Fibroblast of lung (primary cell): ENCODE data around the gene BRAF. TPM values are rescaled to one million over a fixed set of nuclear protein-coding genes. Genes with fewer than 3 reads are reported as not detected.
"Not testable (repeated sequence)": the region's sequence is repeated elsewhere in the genome, so short reads cannot be mapped to it uniquely, and the experiment has no call there.

ENCODE experiments used
- DNase-seq, 2 donors: peaks; one replicate each; pipeline versions ENCODE4 v3.0.0 to v3.0.0-alpha.2; 2010; ENCODE audit warnings: low read depth in 2 of 2
- H2AFZ ChIP-seq: 2 replicates; pipeline ENCODE4 v1.5.1; 2012; ENCODE audit warnings: low read length, control low read depth, inconsistent platforms
- H3K27ac ChIP-seq: 2 replicates; pipeline ENCODE4 v1.5.1; 2011; ENCODE audit warnings: low read length, control low read depth; ENCODE audit not compliant: insufficient read depth
- H3K27me3 ChIP-seq: 2 replicates; pipeline ENCODE4 v1.5.1; 2011; ENCODE audit warnings: mild to moderate bottlenecking, low read length; ENCODE audit not compliant: control insufficient read depth, insufficient read depth
- H3K36me3 ChIP-seq: 2 replicates; pipeline ENCODE4 v1.5.1; 2011; ENCODE audit warnings: low read length; ENCODE audit not compliant: control insufficient read depth, insufficient read depth
- H3K4me1 ChIP-seq: 2 replicates; pipeline ENCODE4 v1.5.1; 2011; ENCODE audit warnings: low read length; ENCODE audit not compliant: control insufficient read depth, insufficient read depth; ENCODE audit errors: extremely low read depth
- H3K4me2 ChIP-seq: 2 replicates; pipeline ENCODE4 v1.5.1; 2011; ENCODE audit warnings: low read length, control low read depth; ENCODE audit not compliant: insufficient read depth; ENCODE audit errors: extremely low read depth
- H3K4me3 ChIP-seq, 4 experiments: fragments of 200-600 bp in 1 of 4; sonication (generic) in 1 of 4; replicated peaks in 1 of 4; 2 replicates each; pipeline ENCODE4 v1.5.1; 2011 to 2016; ENCODE audit warnings: low read length in 4 of 4, low read depth in 3 of 4, mild to moderate bottlenecking in 3 of 4, control low read depth in 2 of 4, inconsistent platforms in 1 of 4, mixed read lengths in 1 of 4; ENCODE audit not compliant: insufficient read depth in 1 of 4; ENCODE audit errors: control extremely low read depth in 1 of 4
- H3K79me2 ChIP-seq: 2 replicates; pipeline ENCODE4 v1.5.1; 2012; ENCODE audit warnings: mild to moderate bottlenecking, low read length, inconsistent platforms; ENCODE audit not compliant: control insufficient read depth, insufficient read depth
- H3K9ac ChIP-seq: 2 replicates; pipeline ENCODE4 v1.5.1; 2011; ENCODE audit warnings: mild to moderate bottlenecking, low read length, control low read depth; ENCODE audit not compliant: insufficient read depth
- H3K9me3 ChIP-seq: 2 replicates; pipeline ENCODE4 v1.5.1; 2012; ENCODE audit warnings: low read depth, low read length; ENCODE audit not compliant: control insufficient read depth, insufficient read depth
- H4K20me1 ChIP-seq: 2 replicates; pipeline ENCODE4 v1.5.1; 2011; ENCODE audit warnings: low read length; ENCODE audit not compliant: control insufficient read depth, insufficient read depth; ENCODE audit errors: extremely low read depth
- EZH2 ChIP-seq: IDR thresholded peaks from 2 replicates; pipeline ENCODE4 v1.5.1; 2012; ENCODE audit warnings: low read length, control low read depth, mild to moderate bottlenecking; ENCODE audit errors: missing control alignments
- polyA plus RNA-seq, 2 donors: library from polyadenylated mRNA; depleted of rRNA in 1 of 2; stranded (reverse) in 1 of 2; unstranded in 1 of 2; fragments of >200 nt; gene quantifications; 2 replicates each; pipeline ENCODE4 v1.2.1, GENCODE V29; 2011 to 2012; ENCODE audit warnings: missing spikeins in 1 of 2
- total RNA-seq: library from RNA; depleted of rRNA; stranded (reverse); fragments of >200 nt; gene quantifications from 2 replicates; pipeline ENCODE4 v1.2.1, GENCODE V29; 2014
- TF ChIP-seq, protein P1 (sequence below), 2 donors: IDR thresholded peaks in 1 of 2; conservative IDR thresholded peaks in 1 of 2; 1 replicate in 1 of 2; 2 replicates in 1 of 2; pipeline ENCODE4 v1.5.1; 2011 to 2012; ENCODE audit warnings: low read length in 2 of 2, control low read depth in 1 of 2, inconsistent platforms in 1 of 2, low read depth in 1 of 2, mild to moderate bottlenecking in 1 of 2

Gene BRAF
- total and polyA plus RNA-seq, 2 donors (not counting 1 experiment from before 2014, with no cell fraction given) = 21.1 to 23.1 TPM

DNA sequence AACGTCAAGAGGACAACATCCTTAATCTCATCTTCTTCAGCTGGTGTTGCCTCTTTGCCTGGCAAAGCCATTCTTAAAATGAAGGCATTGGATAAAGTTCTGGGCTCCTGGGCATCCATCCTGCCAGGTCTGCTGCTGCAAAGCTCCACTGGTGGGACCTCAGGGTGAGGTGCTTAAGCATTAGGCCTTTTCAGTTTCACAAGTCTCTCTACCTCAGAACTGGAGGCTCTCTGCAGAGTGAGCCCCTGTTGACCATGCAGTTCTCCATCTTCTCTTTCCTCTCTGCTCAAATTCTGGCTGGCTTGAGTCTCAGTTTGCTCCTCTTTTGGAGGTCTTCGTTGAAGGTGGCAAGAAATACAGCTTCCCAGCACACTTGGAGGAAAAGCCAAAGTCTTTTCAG is 42.7 kb upstream of the BRAF start:
- Histone ChIP-seq H3K9ac (no peak overlapping the region), H3K27ac (no peak overlapping the region), H2AFZ (no peak overlapping the region), H3K4me3 (no peak overlapping the region), H3K79me2 (no peaks in the 10 kb centered on the region), H3K9me3 (no peaks in the 10 kb centered on the region), H4K20me1 (no peaks in the 10 kb centered on the region), H3K36me3 (no peaks in the 10 kb centered on the region), H3K4me1 (no peaks in the 10 kb centered on the region), H3K4me2 (no peak overlapping the region), H3K27me3 (no peaks in the 10 kb centered on the region)
- DNase-seq = no peak
- no peak for TF ChIP-seq EZH2
- TF ChIP-seq, protein P1, sequence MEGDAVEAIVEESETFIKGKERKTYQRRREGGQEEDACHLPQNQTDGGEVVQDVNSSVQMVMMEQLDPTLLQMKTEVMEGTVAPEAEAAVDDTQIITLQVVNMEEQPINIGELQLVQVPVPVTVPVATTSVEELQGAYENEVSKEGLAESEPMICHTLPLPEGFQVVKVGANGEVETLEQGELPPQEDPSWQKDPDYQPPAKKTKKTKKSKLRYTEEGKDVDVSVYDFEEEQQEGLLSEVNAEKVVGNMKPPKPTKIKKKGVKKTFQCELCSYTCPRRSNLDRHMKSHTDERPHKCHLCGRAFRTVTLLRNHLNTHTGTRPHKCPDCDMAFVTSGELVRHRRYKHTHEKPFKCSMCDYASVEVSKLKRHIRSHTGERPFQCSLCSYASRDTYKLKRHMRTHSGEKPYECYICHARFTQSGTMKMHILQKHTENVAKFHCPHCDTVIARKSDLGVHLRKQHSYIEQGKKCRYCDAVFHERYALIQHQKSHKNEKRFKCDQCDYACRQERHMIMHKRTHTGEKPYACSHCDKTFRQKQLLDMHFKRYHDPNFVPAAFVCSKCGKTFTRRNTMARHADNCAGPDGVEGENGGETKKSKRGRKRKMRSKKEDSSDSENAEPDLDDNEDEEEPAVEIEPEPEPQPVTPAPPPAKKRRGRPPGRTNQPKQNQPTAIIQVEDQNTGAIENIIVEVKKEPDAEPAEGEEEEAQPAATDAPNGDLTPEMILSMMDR (conservative IDR thresholded peaks at IDR 0.05 in 1 of 2, IDR thresholded peaks at IDR 0.05 in 1 of 2; ENCODE audit: low read depth in 1 of 2, low read length in 2 of 2) = no peak

DNA sequence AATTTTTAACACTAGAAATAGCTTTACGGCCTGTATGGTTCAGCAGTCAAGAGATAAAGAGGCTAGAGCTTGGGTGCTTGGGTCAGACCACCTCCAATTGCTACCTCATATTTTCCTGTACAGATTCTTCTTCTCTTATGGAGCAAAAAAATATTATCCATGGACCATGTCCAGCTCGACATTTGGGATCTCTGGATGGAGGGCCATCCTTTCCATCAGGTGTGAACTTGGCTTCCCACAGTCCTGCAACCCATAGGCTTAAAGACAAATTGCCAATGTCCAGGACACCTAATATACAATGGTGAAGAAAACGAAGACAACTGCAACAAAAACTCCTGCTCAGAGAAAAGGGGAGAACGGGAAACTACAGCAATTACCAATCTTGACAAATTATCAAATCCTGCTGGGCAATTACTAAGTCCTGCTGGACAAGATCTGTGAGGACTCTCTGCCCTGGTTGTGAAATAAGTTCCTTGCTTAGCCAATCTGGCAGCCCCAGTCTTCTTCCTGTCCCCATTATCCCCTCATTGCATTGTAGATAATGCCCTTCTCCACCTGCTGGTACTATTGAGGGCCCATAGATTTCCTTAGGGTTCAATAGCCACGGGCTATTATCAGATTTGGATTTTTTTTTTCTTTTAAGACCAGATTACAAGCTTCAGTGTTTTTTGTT is 42.0 kb upstream of the BRAF start:
- Histone ChIP-seq H3K36me3 (no peaks in the 10 kb centered on the region), H3K79me2 (no peaks in the 10 kb centered on the region), H3K9ac (no peak overlapping the region), H3K27ac (no peak overlapping the region), H3K9me3 (no peaks in the 10 kb centered on the region), H3K4me3 (no peak overlapping the region), H3K4me1 (no peaks in the 10 kb centered on the region), H3K27me3 (no peaks in the 10 kb centered on the region), H4K20me1 (no peaks in the 10 kb centered on the region), H3K4me2 (no peak overlapping the region), H2AFZ (no peak overlapping the region)
- no peak for DNase-seq
- TF ChIP-seq, protein P1 (conservative IDR thresholded peaks at IDR 0.05 in 1 of 2, IDR thresholded peaks at IDR 0.05 in 1 of 2; ENCODE audit: low read depth in 1 of 2, low read length in 2 of 2) = no peak
- TF ChIP-seq EZH2 = no peak

DNA sequence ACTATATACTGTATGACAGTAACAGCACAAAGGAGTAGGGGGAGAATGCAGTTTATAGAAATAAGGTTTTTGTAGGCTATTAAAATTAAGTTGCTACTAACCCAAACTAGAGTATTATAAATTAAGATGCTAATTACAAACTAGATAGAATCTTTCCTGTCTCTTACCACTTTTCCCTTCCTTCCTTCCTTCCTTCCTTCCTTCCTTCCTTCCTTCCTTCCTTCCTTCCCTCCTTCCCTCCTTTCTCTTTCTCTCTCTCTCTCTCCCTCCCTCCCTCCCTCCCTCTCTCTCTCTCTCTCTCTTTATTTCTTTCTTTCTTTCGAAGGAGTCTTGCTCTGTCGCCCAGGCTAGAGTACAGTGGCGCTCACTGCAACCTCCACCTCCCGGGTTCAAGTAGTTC is 36.4 kb upstream of the BRAF start:
- no peaks in the 10 kb centered on the region for H3K27me3 ChIP-seq
- no peak overlapping the region for H3K4me3 ChIP-seq
- H2AFZ ChIP-seq = no peak overlapping the region
- H3K79me2 ChIP-seq = no peaks in the 10 kb centered on the region
- no peaks in the 10 kb centered on the region for H3K9me3 ChIP-seq
- TF ChIP-seq EZH2 = no peak
- TF ChIP-seq, protein P1 (conservative IDR thresholded peaks at IDR 0.05 in 1 of 2, IDR thresholded peaks at IDR 0.05 in 1 of 2; ENCODE audit: low read depth in 1 of 2, low read length in 2 of 2) = no peak
- H3K36me3 ChIP-seq = no peaks in the 10 kb centered on the region
- H3K9ac ChIP-seq = no peak overlapping the region
- H3K4me1 ChIP-seq = no peaks in the 10 kb centered on the region
- no peak for DNase-seq
- no peak overlapping the region for H3K27ac ChIP-seq
- H4K20me1 ChIP-seq = no peaks in the 10 kb centered on the region
- H3K4me2 ChIP-seq = no peak overlapping the region

DNA sequence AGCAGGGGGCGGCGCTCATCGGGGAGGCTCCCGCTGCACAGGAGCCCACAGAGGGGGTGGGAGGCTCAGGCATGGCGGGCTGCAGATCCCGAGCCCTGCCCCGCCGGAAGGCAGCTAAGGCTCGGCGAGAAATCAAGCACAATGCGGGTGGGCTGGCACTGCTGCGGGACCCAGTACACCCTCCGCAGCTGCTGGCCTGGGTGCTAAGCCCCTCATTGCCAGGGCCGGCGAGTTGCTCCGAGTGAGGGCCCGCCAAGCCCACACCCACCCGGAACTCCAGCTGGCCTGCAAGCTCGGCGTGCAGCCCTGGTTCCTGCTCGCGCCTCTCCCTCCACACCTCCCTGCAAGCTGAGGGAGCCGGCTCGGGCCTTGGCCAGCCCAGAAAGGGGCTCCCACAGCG is 32.3 kb upstream of the BRAF start:
- not testable (repeated sequence) for H2AFZ ChIP-seq, H3K9ac ChIP-seq, H3K27me3 ChIP-seq, DNase-seq, H3K4me2 ChIP-seq, H3K79me2 ChIP-seq, H3K4me3 ChIP-seq, H3K9me3 ChIP-seq, H3K4me1 ChIP-seq, H4K20me1 ChIP-seq, H3K27ac ChIP-seq, H3K36me3 ChIP-seq
